ENCODE measurements around the gene RPL23. TPM values are rescaled to one million over a fixed set of nuclear protein-coding genes. Genes with fewer than 3 reads are reported as not detected.
A peak's percentile ranks its signal among the peaks of the same experiment; 100 is the strongest.

RPL23 gene
- total RNA-seq, 2 donors from 2014 or later = 1,006 to 2,029 TPM

- no peak overlapping the region for H3K4me3 ChIP-seq
- intact Hi-C loops (cut with DNase I) = no loop called here
- H3K27me3 ChIP-seq (replicated peaks; ENCODE audit: insufficient read depth) = no peaks in the 10 kb centered on the region
- no peak for DNase-seq (ENCODE audit: low spot score)
- H3K36me3 ChIP-seq = no peaks in the 10 kb centered on the region
- H3K27ac ChIP-seq = no peak overlapping the region
- TF ChIP-seq POLR2AphosphoS5 (IDR thresholded peaks at IDR 0.05) (no peak), CTCF (IDR thresholded peaks at IDR 0.05) (no peak), POLR2A (IDR thresholded peaks at IDR 0.05) (no peak)
- no peaks in the 10 kb centered on the region for H3K9me3 ChIP-seq
- WGBS = 82% methylated on average over 16 of the region's 16 CpGs
- peaks cover 4% of the 10 kb centered on the region for H3K4me1 ChIP-seq (replicated peaks)
These were observed 4.4 kb downstream of the RPL23 start for GRCh38 chr17:38848939-38849605.

- Histone ChIP-seq H3K27ac (no peak overlapping the region), H3K36me3 (no peaks in the 10 kb centered on the region), H3K9me3 (no peaks in the 10 kb centered on the region), H3K4me3 (no peak overlapping the region), H3K27me3 (replicated peaks; ENCODE audit: insufficient read depth) (no peaks in the 10 kb centered on the region), H3K4me1 (replicated peaks) (peaks cover 4% of the 10 kb centered on the region)
- 100% methylated on average over 1 of the region's 1 CpG for WGBS
- no peak for DNase-seq (ENCODE audit: low spot score)
- no peak for TF ChIP-seq POLR2AphosphoS5 (IDR thresholded peaks at IDR 0.05)
- intact Hi-C loops (cut with DNase I) = no loop called here
These were observed 5.0 kb downstream of the RPL23 start for GRCh38 chr17:38848557-38848891.

GRCh38 chr17:38844261-38844757 is 9.2 kb downstream of the RPL23 start:
- Histone ChIP-seq H3K36me3 (no peaks in the 10 kb centered on the region), H3K27ac (no peak overlapping the region), H3K4me1 (replicated peaks) (no peaks in the 10 kb centered on the region), H3K9me3 (no peaks in the 10 kb centered on the region), H3K27me3 (replicated peaks; ENCODE audit: insufficient read depth) (no peaks in the 10 kb centered on the region), H3K4me3 (no peak overlapping the region)
- no peak for DNase-seq (ENCODE audit: low spot score)
- WGBS = 69% methylated on average over 13 of the region's 13 CpGs
- intact Hi-C loops (cut with DNase I) = no loop called here
- TF ChIP-seq CTCF (IDR thresholded peaks at IDR 0.05) (no peak), POLR2A (IDR thresholded peaks at IDR 0.05) (no peak), POLR2AphosphoS5 (IDR thresholded peaks at IDR 0.05) (no peak)

- intact Hi-C loops (cut with DNase I) = loop anchor here (1.0 kb wide), 1 partner anchor 27 kb away; the partner anchor contains the start of gene RPL23
- whole genome bisulfite sequencing = 87% methylated on average over 17 of the region's 17 CpGs
- H3K4me1 ChIP-seq (replicated peaks) = peaks cover 7% of the 10 kb centered on the region
- no peaks in the 10 kb centered on the region for H3K36me3 ChIP-seq
- peak overlapping the region; percentile 95 for H3K27ac ChIP-seq
- H3K27me3 ChIP-seq (replicated peaks; ENCODE audit: insufficient read depth) = no peaks in the 10 kb centered on the region
- peak overlapping the region; percentile 67 to 71 for H3K4me3 ChIP-seq
- DNase-seq (ENCODE audit: low spot score) = no peak
- no peaks in the 10 kb centered on the region for H3K9me3 ChIP-seq
- TF ChIP-seq POLR2A (IDR thresholded peaks at IDR 0.05) (no peak), POLR2AphosphoS5 (IDR thresholded peaks at IDR 0.05) (no peak), CTCF (IDR thresholded peaks at IDR 0.05) (no peak)
These were observed 27.7 kb downstream of the RPL23 start for GRCh38 chr17:38825762-38826247.

GRCh38 chr17:38824899-38825761 is 28.4 kb downstream of the RPL23 start, which contains the start of gene CWC25:
TSS of gene CWC25 (minus strand) at chr17:38825321. CDS start at chr17:38825183, 138 bp downstream.
- H3K27me3 ChIP-seq (replicated peaks; ENCODE audit: insufficient read depth) = no peaks in the 10 kb centered on the region
- peak; percentile 100 for TF ChIP-seq POLR2AphosphoS5 (IDR thresholded peaks at IDR 0.05)
- peak; percentile 72 for TF ChIP-seq POLR2A (IDR thresholded peaks at IDR 0.05)
- peak in 2 of 4 experiments; percentile 10 to 23 for TF ChIP-seq CTCF (IDR thresholded peaks at IDR 0.05)
- peak within 1 kb of the TSS; percentile 95 for H3K27ac ChIP-seq
- peak; percentile 90 for DNase-seq (ENCODE audit: low spot score)
- no peaks in the 10 kb centered on the region for H3K9me3 ChIP-seq
- H3K36me3 ChIP-seq = peaks cover 0 to 2% of the 10 kb centered on the region in 2 donors
- under 1% methylated on average over 48 of the region's 55 CpGs for WGBS
- intact Hi-C loops (cut with DNase I) = loop anchor here (1.0 kb wide), 1 partner anchor 28 kb away; the partner anchor contains the start of gene RPL23
- peaks cover 7% of the 10 kb centered on the region for H3K4me1 ChIP-seq (replicated peaks)
- H3K4me3 ChIP-seq = peak within 1 kb of the TSS; percentile 67 to 71
